HCT116 (cell line): ENCODE data around the gene PTMS.

Experiments
- POLR2A ChIP-seq: IDR thresholded peaks from 2 replicates; pipeline ENCODE4 v1.7.0; 2011; ENCODE audit warnings: borderline replicate concordance; ENCODE audit not compliant: insufficient read depth, insufficient read length; ENCODE audit errors: extremely low read depth
- SRF ChIP-seq: IDR thresholded peaks from 2 replicates; pipeline ENCODE4 v1.6.1; 2012; ENCODE audit warnings: low read depth
- TF ChIP-seq, protein P1 (sequence below), 3 experiments: fragments of 200-600 bp in 1 of 3; sonication (generic) in 1 of 3; IDR thresholded peaks in 2 of 3; conservative IDR thresholded peaks in 1 of 3; 2 replicates each; pipeline ENCODE4 v1.5.1; 2012 to 2017; ENCODE audit warnings: low read depth in 2 of 3, low read length in 2 of 3, antibody characterized with exemption in 1 of 3, borderline replicate concordance in 1 of 3, control low read depth in 1 of 3, mild to moderate bottlenecking in 1 of 3, mixed read lengths in 1 of 3, mixed run types in 1 of 3, moderate library complexity in 1 of 3; ENCODE audit not compliant: insufficient read depth in 1 of 3

GRCh38 chr12:6809056-6809455, 42.9 kb downstream of the PTMS start:
- TF ChIP-seq, protein P1, sequence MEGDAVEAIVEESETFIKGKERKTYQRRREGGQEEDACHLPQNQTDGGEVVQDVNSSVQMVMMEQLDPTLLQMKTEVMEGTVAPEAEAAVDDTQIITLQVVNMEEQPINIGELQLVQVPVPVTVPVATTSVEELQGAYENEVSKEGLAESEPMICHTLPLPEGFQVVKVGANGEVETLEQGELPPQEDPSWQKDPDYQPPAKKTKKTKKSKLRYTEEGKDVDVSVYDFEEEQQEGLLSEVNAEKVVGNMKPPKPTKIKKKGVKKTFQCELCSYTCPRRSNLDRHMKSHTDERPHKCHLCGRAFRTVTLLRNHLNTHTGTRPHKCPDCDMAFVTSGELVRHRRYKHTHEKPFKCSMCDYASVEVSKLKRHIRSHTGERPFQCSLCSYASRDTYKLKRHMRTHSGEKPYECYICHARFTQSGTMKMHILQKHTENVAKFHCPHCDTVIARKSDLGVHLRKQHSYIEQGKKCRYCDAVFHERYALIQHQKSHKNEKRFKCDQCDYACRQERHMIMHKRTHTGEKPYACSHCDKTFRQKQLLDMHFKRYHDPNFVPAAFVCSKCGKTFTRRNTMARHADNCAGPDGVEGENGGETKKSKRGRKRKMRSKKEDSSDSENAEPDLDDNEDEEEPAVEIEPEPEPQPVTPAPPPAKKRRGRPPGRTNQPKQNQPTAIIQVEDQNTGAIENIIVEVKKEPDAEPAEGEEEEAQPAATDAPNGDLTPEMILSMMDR (IDR thresholded peaks at IDR 0.05 in 2 of 3, conservative IDR thresholded peaks at IDR 0.05 in 1 of 3; ENCODE audit: borderline replicate concordance in 1 of 3, insufficient read depth in 1 of 3, low read depth in 2 of 3, low read length in 2 of 3): no peak
- no peak for TF ChIP-seq POLR2A
- no peak for TF ChIP-seq SRF
